Measurements from ENCODE around the gene ABTB2. TPM values are rescaled to one million over a fixed set of nuclear protein-coding genes. Genes with fewer than 3 reads are reported as not detected.
"Not testable (repeated sequence)": the region's sequence is repeated elsewhere in the genome, so short reads cannot be mapped to it uniquely, and the experiment has no call there.

ABTB2 gene
- total RNA-seq, 1 donor from 2014 or later = 24.7 TPM

DNA sequence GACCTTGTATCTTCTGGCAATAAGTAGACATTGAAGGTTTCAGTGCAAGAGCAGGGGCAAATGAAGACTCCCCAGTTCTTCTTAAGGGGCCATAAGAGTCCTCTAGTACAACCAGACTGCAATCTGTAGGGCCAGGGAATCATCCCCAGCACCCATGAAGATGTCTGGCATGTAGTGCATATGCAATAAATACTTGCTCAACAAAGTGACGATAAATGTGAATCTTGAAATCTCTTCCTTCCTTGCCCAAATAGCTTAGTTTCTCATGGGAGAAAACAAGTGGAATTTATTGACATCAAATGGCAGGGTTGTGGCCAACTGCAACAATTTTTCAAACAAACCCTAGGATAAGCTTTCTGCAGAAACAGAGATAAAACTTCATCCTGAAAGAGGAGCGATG lies 107.6 kb downstream of the ABTB2 start:
- Histone ChIP-seq H3K4me1 (peaks cover 29% of the 10 kb centered on the region), H3K4me3 (no peak overlapping the region), H3K36me3 (no peaks in the 10 kb centered on the region), H3K9me3 (replicated peaks) (no peaks in the 10 kb centered on the region), H3K27ac (replicated peaks) (no peak overlapping the region), H3K27me3 (ENCODE audit: low read depth) (no peaks in the 10 kb centered on the region)
- intact Hi-C loops (cut with micrococcal nuclease) = no loop called here
- TF ChIP-seq, protein P1, sequence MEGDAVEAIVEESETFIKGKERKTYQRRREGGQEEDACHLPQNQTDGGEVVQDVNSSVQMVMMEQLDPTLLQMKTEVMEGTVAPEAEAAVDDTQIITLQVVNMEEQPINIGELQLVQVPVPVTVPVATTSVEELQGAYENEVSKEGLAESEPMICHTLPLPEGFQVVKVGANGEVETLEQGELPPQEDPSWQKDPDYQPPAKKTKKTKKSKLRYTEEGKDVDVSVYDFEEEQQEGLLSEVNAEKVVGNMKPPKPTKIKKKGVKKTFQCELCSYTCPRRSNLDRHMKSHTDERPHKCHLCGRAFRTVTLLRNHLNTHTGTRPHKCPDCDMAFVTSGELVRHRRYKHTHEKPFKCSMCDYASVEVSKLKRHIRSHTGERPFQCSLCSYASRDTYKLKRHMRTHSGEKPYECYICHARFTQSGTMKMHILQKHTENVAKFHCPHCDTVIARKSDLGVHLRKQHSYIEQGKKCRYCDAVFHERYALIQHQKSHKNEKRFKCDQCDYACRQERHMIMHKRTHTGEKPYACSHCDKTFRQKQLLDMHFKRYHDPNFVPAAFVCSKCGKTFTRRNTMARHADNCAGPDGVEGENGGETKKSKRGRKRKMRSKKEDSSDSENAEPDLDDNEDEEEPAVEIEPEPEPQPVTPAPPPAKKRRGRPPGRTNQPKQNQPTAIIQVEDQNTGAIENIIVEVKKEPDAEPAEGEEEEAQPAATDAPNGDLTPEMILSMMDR (IDR thresholded peaks at IDR 0.05; ENCODE audit: borderline replicate concordance) = no peak
- no peak for DNase-seq

GRCh38 chr11:34249439-34249838 lies 108.4 kb downstream of the ABTB2 start:
- Histone ChIP-seq H3K4me3 (no peak overlapping the region), H3K9me3 (replicated peaks) (no peaks in the 10 kb centered on the region), H3K27me3 (ENCODE audit: low read depth) (no peaks in the 10 kb centered on the region), H3K36me3 (no peaks in the 10 kb centered on the region), H3K4me1 (peaks cover 37% of the 10 kb centered on the region), H3K27ac (replicated peaks) (no peak overlapping the region)
- intact Hi-C loops (cut with micrococcal nuclease) = no loop called here
- TF ChIP-seq, protein P1 (IDR thresholded peaks at IDR 0.05; ENCODE audit: borderline replicate concordance) = no peak
- no peak for DNase-seq

GRCh38 chr11:34246511-34246910 lies 111.3 kb downstream of the ABTB2 start:
- intact Hi-C loops (cut with micrococcal nuclease); H3K9me3 ChIP-seq (replicated peaks); H3K27ac ChIP-seq (replicated peaks); H3K27me3 ChIP-seq (ENCODE audit: low read depth); H3K4me3 ChIP-seq; H3K36me3 ChIP-seq; DNase-seq: not testable (repeated sequence)
- peaks cover 49% of the 10 kb centered on the region for H3K4me1 ChIP-seq

DNA sequence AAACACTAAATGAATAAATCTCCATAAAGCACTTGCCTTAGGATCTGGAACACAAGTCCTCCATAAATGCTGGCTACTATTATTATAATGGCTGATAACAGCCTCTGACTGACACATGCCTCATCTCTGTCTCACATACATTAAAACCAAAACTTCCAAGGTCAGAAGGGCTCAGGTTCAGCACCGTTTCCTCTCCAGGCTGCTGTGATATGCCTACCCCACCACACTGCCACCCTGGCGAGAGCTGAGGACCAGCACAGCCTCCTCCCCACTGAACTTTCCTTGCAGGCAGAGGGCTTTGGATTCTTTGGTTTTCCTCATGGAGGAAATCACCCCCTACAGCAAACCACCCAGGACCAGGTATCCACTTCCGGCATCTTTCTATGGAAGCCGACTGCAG lies 112.8 kb downstream of the ABTB2 start:
- H3K9me3 ChIP-seq (replicated peaks) = no peaks in the 10 kb centered on the region
- no peak for DNase-seq
- intact Hi-C loops (cut with micrococcal nuclease) = no loop called here
- no peak overlapping the region for H3K4me3 ChIP-seq
- H3K36me3 ChIP-seq = no peaks in the 10 kb centered on the region
- TF ChIP-seq, protein P1 (IDR thresholded peaks at IDR 0.05; ENCODE audit: borderline replicate concordance) = no peak
- no peaks in the 10 kb centered on the region for H3K27me3 ChIP-seq (ENCODE audit: low read depth)
- H3K27ac ChIP-seq (replicated peaks) = no peak overlapping the region
- H3K4me1 ChIP-seq = peaks cover 40% of the 10 kb centered on the region

GRCh38 chr11:34243600-34244464 lies 114.0 kb downstream of the ABTB2 start:
- Histone ChIP-seq H3K27ac (replicated peaks) (no peak overlapping the region), H3K36me3 (no peaks in the 10 kb centered on the region), H3K4me1 (peaks cover 40% of the 10 kb centered on the region), H3K27me3 (ENCODE audit: low read depth) (no peaks in the 10 kb centered on the region), H3K4me3 (no peak overlapping the region), H3K9me3 (replicated peaks) (no peaks in the 10 kb centered on the region)
- intact Hi-C loops (cut with micrococcal nuclease) = no loop called here
- TF ChIP-seq, protein P1 (IDR thresholded peaks at IDR 0.05; ENCODE audit: borderline replicate concordance) = no peak
- DNase-seq = no peak

- Histone ChIP-seq H3K27me3 (ENCODE audit: low read depth) (no peaks in the 10 kb centered on the region), H3K4me1 (peaks cover 40% of the 10 kb centered on the region), H3K36me3 (no peaks in the 10 kb centered on the region), H3K9me3 (replicated peaks) (no peaks in the 10 kb centered on the region), H3K4me3 (no peak overlapping the region), H3K27ac (replicated peaks) (no peak overlapping the region)
- TF ChIP-seq, protein P1 (IDR thresholded peaks at IDR 0.05; ENCODE audit: borderline replicate concordance) = no peak
- no peak for DNase-seq
- intact Hi-C loops (cut with micrococcal nuclease) = no loop called here
Observed at GRCh38 chr11:34242037-34242625, 115.7 kb downstream of the ABTB2 start.
